NCI-H187 treated with DMSO at 0.1 percent for 48 hours (cell line): Measurements from ENCODE around the gene CA11.
"Not testable (repeated sequence)": the region's sequence is repeated elsewhere in the genome, so short reads cannot be mapped to it uniquely, and the experiment has no call there.

Experiments
- DNase-seq: peaks from one replicate; lab custom pipeline; 2025; lab: John Stamatoyannopoulos, UW

Gene CA11

DNA sequence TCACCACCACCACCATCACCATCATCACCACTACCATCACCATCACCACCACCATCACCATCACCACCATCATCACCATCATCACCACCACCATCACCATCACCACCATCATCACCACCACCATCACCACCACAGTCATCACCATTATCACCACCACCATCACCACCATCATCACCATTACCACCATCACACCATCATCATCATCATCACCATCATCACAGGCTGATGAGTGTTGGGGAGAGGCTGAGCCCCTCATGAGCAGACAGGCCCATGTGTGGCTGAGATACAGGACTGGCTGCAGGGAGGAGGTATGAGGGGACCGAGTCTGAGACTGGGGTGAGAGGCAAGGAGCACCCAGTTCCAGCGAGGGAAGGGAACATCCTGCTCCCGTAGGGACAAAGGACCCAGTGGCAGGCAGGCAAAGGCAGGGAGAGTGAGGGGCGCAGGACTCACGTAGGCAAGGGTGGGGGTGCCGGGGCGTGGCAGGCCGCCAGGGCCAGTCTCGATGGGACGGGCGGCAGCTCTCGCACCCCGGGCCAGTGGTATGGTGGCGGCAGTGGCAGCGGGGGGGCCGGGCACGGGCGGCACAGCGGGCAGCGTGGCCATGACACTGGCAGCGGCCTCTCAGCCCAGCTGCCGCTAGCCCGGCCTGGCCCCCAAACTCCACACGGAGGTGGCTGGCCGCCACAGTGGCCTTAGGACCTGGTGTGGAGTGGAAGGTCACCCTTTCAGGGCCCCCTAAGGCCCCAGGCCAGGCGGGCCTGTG lies 24.1 kb upstream of the CA11 start:
- no peak for DNase-seq

DNA sequence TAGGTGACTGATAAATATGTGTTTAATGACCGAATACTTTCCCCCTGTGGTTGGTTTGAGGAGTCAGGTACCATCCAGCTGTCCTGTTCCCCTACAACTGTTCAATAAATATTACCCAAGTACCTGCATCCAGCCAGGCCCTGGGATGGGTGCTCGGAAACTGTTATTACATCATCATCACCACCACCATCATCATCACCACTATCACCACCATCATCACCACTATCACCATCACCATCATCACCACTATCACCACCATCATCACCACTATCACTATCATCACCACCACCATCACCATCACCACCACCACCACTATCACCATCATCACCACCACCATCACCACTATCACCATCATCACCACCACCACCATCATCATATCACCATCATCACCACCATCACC lies 22.8 kb upstream of the CA11 start:
- DNase-seq = no peak

DNA sequence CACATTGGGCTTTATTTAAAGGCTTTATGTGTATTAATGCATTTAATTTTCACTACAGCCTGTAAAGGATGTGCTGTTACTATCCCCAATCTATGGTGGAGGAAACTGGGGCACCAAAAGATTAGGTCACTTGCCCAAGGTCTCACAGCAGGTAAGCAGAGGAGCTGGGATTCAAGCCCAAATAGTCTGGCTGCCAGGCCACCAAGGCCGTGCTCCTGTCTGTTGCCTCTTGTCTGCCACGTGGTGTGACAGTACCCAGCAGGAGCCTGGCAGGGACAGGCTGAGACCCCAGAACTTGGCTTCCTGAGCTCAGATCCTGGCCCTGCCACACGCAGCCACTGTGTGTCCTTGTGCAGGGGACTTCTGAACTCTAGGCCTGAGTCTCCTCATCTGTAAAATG lies 22.3 kb upstream of the CA11 start:
- no peak for DNase-seq

DNA sequence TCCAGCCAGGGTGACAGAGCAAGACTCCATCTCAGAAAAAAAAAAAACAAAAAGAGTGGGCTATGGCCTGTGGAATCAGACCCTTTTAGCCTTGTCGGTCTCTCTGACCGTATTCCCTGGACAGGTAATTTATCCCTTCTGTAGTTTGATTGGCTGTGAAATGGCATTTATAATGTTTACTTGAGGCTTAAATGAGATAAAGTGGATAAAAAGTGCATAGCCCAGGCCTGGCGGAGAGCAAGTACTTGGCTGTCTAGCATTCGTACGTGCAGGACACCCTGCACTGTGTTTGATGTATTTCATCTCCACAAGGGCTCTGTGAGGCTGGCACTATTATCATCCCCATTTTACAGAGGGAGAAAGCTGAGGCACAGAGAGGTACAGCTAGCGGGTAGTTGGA lies 19.8 kb upstream of the CA11 start:
- no peak for DNase-seq

DNA sequence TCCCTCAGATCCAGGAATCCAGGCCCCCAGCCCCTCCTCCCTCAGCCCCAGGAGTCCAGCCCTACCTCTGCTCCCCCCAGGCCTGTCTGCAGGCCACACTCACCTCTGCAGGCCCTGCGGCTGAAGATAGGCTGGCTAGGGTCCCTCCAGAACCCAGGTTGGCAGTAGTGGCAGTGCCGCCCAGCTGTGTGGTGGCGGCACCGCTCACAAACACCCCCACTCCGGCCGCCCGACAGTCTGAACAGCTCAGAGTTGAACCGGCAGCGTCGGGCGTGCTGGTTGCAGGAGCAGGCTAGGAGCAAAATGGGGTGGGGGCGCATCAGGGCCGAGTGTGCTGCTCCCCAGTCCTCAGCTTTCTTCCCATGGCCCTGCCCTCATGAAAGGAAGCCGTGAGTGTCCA lies 18.5 kb upstream of the CA11 start:
- DNase-seq = no peak

DNA sequence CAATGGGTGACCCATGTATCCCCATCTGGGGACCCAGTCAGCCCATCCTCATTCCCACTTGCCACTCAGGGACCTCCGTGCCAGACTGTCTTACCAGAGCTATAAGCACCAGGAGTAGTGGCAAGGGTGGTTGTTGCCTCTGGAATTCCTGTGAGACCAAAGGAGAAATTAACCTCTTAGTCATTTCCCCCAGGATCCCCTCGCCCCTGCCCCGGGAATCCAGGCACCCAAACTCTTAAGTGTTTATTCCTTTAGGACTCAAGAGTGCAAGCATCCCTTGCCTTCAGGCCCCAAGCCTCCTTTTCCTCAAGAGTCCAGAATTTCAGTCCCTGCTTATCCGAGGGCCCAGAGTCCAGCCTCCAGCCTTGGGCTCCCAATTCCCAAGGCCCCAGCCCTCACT lies 17.7 kb upstream of the CA11 start:
- no peak for DNase-seq

DNA sequence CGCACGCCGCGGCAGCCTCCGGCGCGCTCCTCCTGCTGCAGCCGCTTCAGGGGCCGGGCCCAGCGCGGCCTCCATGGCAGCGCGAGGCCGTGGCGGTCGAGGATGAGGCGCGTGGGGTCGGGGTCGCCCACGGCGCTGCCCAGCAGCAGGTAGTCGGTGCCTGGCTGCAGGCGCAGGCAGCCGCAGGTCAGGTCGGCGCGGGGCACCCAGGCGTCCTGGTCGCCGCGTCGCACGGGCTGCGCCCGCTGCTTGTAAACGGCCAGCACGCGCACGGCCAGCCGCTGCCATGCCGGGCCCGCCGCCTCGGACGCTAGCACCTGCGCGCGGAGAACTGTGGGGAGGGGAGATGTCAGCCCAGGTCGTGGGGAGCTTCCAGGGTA lies 15.7 kb upstream of the CA11 start:
- no peak for DNase-seq

DNA sequence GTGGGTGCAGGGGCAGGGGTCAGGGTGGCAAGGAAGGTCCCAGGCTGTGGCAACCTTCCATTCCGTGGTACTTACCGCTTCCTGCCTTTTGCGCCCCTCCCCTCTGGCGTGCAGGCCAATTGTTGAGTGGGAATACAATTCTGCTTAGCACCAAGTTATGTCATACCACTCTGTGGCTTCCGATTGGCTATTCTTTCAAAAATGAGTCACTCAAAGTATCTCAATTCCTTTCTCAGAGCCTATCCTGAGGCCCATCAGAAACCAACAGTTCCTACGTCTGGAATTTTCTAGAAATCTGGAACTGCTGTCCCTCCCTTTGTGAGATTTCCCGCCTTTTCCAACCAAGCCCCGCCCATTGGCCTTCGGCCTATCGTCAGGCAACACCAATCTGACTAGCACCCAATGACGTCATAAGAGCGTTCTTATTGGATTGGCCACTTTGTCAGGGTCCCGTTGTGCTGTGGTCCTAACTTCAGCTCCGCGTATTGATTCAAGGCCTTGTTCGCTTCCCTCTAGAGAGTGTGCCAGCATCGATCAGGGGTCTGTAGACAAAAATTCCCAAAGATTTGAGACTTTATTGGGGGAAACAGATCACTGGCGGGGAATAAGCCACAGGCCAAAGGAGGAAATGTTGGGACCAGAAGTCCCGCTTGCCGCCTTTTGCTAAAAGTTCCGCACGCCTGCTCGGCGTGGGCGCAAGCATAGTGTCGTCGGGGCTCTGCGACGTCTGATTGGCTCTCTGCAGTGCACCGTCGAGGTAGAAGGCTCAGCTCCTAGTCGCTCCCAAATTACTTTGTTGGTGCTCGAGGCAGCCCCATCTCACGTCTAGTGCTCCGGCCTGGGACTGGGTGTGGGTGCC lies 15.1 kb upstream of the CA11 start:
- no peak for DNase-seq

DNA sequence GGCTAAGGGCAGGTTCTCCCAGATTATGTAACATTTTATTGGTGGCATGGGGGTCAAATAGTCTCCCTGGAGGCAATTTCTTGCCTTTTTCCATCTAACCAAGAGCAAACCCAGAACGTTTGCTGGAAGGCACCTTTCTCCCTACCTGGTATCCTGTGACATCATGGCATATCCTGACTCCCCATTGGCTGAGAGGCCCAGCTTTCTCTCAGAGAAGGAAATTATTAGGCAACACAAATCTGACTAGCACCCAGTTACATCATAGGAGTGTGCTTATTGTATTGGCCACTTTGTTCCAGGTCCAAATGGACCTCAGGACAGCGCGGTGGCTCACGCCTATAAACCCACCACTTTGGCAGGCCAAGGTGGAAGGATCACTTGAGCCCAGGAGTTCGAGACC lies 13.8 kb upstream of the CA11 start:
- no peak for DNase-seq

DNA sequence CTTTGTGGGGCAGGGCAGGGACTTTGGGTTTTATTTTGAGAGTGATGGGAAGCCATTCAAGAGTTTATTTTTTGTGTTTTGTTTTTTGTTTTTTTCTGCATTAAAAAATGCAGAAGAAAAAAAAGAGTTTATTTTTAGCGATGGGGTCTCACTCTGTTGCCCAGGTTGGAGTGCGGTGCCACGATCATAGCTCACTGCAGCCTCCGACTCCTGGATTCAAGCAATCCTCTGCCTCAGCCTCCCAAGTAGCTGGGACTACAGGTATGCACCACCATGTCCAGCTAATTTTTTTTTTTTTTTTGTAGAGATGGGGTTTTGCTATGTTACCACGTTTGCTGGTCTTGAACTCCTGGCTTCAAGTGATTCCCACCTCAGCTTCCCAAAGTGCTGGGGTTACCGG lies 12.5 kb upstream of the CA11 start:
- DNase-seq = no peak

DNA sequence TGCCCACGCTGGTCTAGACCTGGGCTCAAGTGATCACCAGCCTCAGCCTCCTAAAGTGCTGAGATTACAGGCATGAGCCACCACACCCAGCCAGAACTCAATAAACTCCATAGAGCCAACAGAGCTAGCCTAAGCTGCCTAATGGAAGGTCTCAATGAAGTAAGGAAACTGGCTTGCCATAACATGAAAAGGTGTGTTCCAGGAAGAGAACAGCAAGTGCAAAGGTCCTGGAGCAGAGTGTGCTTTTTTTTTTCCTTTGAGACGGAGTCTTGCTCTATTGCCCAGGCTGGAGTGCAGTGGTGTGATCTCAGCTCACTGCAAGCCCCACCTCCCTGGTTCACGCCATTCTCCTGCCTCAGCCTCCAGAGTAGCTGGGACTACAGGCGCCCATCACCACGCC lies 11.8 kb upstream of the CA11 start:
- not testable (repeated sequence) for DNase-seq

DNA sequence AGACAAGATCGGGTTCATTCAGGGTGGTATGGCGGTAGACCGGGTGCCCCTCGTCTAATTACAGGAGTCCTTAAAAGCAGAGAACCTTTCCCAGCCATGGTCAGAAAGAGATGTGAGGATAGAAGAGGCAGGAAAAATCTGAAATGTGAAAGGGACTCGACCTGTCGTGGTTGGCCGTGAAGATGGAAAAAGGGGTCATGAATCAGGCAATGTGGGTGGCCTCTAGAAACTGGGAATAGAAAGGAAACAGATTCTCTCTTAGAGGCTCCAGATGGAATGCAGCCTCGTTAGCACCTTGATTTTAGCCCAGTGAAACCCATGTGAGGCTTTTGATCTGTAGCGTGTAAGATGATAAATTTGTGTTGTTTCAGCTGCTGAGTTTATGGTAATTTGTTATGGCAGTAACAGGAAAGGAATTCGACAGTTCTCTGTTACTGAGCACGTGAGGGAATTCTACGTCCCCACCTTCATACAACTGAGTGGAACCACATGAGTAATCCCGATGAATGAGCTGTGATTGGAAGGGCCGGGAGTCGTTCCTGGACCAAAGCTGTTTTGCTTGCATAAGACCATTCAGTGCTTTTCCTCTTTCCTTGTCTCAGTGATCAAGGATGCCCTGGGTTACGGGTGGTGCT lies 11.0 kb upstream of the CA11 start:
- DNase-seq = no peak

DNA sequence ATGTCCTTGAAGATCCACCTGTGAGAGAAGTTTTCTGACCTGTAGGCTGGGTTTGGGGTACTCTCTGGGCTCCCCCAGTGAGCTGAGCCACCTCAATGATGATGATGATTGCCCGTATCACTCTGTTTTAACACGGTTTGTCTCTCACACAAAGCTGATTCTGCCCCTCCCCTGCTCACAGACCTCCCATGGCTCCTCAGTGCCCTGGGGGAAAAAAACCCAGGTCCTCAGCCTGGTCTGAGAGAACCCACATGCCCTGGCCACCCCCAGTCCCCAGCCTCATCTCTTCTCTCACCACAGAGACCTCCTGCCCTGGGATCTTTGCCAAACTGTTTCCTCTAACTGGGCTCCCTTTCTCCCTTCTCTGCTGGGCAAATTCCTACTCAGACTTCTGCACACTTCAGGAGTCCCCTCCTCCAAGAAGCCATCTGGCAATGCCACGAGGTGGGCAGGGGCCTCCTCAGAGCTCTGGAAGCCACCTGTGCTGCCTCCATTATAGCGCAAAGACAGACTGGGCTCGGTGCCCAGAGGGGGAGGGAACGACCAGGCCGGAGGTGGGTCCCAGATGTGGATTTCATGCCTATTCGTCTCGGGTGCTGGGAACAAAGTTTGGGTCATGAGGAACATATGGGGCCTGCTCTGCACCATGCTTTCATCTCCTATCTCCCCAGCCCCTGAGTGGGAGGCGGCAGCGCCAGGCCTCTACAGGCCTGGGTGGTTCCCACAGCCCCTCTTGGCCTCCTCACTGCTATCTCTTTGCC lies 8.5 kb upstream of the CA11 start:
- no peak for DNase-seq

DNA sequence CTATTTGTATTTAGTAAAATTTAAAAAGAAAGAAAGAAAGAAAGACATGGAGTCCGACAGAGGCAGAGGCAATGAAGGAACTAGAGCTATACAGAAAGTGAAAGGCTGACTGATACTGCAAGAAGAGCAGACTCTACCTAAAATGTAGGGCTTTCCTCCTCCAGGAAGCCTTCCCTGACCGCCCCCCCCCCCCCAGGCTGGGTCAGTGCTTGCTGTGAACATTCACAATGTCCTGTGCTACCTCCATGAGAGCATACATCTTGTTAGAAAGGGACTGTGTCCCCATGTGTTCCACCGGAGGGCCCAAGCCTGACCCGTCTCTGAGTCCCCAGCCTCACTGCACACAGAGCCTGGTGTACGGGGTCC lies 5.7 kb upstream of the CA11 start:
- no peak for DNase-seq

DNA sequence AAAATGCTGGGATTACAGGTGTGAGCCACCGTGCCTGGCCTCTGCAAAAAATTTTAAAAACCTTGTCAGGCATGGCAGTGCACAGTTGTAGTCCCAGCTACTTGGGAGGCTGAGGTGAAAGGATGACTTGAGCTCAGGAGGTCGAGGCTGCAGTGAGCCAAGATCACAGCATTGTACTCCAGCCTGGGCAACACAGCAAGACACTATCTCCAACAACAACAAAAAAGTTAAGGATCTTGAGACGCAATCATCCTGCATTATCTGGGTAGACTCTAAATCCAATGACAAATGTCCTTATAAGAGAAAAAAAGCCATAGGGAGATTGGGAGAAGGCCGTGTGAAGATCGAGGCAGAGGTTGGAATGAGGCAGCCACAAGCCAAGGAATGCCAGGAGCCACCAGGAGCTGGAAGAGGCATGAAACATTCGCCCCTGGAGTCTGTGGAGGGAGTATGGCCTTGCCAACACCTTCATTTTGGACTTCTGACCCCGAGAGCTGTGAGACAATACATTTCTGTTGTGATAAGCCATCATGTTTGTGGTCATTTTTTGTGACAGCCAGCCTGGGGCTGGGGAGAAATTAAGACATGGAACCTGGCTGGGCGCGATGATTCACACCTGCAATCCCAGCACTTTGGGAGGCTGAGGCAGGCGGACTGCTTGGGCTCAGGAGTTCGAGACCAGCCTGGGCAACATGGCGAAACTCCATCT lies 5.1 kb upstream of the CA11 start:
- DNase-seq = no peak

DNA sequence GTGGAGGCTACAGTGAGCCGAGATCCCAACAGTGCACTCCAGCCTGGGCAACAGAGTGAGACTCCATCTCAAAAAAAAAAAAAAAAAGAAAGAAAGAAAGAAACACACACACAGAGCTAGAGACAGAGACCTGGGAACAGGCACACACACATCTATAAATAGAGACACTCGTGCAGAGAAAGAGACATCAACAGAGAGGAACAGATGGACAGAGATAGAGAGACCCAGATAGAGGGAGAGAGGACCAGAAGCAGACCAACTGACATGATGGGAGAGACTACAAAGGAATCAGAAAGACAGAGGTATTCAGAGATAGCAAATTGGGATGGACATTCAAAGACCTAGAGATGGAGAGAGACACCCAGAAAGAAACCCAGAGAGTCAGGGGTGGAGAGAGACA lies 2.1 kb upstream of the CA11 start:
- DNase-seq = no peak

DNA sequence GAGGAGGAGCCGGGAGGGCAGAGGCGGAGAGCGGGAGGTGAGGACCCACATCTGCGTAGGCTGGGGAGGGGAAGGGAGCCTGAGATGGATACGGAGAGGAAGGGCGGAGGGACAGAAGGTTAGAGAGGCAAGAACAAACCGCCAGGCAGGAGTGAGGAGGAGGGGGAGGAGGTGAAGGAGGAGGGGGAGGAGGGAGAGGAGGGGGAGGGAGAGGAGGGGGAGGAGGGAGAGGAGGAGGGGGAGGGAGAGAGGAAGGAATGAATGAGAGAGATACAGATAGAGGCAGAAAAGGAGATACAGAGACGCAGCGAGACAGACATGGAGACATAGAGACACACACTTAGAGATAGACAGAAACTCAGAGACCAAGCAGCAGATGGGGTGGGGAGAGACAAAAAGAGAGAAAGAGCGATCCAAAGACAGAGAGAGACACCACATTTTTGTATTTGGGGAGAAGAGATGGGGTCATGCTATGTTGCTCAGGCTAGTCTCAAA lies 782 bp upstream of the CA11 start:
- DNase-seq = no peak

DNA sequence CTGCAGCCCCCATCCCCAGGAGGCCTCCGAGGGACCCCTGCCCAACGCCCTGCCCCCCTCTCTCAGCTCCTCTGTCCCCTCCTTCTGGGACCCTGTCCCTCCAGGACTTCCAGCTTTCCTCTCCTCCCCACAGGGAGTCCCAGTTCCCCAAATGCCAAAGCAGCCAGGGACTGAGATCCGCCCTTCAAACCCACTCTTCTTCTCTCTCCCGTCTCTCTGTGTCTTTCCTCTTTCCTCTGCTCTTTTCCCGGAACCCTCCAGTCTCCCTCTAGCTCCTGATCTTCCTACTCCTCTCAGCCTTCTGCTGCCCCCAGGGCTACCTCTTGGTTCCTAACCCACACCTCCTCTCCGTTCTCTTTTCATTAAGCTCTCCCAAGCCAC lies 377 bp downstream of the CA11 start:
- DNase-seq = no peak

DNA sequence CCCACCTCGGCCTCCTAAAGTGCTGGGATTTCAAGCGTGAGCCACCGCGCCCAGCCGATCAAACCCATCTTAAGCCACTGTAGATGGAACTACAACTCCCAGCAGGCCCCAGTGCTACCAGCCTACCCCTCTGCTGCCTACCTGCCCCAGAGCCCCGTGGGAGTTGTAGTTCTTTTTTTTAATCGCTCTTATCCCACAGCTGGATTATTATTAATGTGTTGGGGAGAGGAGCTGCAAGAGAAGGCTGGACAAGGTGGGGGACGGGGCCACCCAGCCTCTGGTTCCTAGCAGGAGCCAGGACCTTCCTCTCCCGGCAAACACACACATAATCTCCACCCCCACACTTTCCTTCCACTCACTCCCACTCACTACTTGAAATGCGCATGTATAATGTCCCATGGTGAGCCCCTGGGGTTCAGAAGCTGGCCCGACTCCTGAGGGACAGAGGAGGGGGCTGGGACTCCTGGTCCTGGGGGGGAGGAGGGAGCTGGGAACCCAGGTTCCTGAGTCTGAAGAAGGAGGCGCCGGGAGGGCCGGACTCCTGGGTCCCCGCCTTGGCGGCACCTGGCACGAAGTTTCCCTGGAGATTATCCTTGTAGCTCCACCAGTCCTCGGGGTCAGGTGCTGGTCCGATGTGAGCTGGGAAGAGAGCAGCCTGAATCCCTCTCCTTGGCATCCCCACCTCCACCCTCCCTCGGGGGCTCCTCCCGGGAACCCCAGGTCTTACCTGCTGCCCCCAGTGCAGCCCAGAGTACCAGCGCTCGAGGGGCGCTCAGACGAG lies 958 bp downstream of the CA11 start:
- peak; percentile 69 for DNase-seq

DNA sequence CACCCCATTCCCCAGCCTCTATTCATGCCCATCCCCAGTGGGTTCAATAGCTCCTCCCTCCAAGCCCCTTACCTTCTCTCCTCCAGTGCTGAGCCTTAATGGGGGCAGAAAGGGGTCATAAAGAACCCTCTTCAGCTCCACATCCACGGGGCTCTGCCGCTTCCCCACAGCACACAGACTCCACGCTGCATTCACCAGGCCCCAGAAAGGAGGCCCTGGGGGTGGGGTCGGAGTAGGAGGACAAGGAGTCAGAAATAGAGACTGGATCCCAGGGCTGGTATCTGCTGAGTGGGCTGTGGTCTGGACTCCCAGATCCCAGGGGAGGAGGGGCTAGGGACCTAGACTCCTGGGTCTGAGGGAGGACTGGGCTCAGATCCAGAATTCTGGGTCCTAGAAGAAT lies 1.6 kb downstream of the CA11 start:
- no peak for DNase-seq

DNA sequence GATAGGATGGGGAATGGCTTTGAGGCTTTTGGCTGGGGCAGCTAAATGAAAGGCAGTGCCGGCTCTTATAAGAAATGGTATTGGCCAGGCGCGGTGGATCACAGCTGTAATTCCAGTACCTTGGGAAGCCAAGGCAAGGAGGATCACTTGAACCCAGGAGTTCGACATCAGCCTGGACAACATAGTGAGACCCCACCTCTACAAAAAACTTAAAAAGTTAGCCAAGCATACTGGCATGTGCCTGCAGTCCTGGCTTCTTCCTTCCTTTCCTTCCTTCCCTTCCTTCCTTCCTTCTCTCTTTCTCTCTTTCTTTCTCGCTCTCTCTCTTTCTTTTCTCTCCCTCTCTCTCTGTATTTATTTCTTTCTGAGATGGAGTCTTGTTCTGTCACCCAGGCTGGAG lies 3.1 kb downstream of the CA11 start:
- no peak for DNase-seq
